Measurements from ENCODE around the gene GREB1.

DNA sequence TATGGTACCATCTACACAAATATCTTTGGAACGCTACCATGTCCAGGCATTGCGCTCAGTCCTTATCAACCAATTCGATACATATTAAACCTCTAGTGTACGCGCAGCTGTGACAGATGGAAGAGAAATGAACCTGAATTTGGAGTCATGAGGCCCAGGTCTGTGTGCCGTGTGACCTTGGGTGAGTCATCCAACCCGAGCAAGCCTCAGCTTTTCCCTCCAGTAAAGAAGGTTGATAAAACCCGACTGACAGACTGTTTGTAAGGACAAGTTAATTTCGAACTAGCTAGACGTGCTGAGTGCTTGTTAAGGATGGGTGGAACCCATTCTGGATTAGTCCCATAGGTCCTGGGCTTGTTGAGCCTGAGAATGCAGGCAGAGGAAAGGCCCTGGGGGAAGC, 28.2 kb downstream of the GREB1 start:
- no peak for TF ChIP-seq CTCF (conservative IDR thresholded peaks at IDR 0.05)
- TF ChIP-seq ZFX (IDR thresholded peaks at IDR 0.05), result no peak

All from C4-2B (cell line).